Dermis blood vessel endothelial cell (primary cell): ENCODE results near the gene CALB2. TPM values are rescaled to one million over a fixed set of nuclear protein-coding genes. Genes with fewer than 3 reads are reported as not detected.
"Not testable (repeated sequence)": the region's sequence is repeated elsewhere in the genome, so short reads cannot be mapped to it uniquely, and the experiment has no call there.

ENCODE experiments used
- DNase-seq: peaks from one replicate; pipeline ENCODE4 v3.0.0; 2010
- total RNA-seq: library from RNA; depleted of rRNA; stranded (reverse); fragments of >200 nt; gene quantifications from 2 replicates; pipeline ENCODE4 v1.2.3, GENCODE V29; 2014

Gene CALB2, protein sequence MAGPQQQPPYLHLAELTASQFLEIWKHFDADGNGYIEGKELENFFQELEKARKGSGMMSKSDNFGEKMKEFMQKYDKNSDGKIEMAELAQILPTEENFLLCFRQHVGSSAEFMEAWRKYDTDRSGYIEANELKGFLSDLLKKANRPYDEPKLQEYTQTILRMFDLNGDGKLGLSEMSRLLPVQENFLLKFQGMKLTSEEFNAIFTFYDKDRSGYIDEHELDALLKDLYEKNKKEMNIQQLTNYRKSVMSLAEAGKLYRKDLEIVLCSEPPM
- total RNA-seq, result not detected in 2 replicates

- DNase-seq, result peak; percentile 71
These were observed at the start of gene CALB2 for GRCh38 chr16:71358464-71358998. Gene CALB2, plus strand, starts transcription at chr16:71358723. Its CDS starts 70 bp downstream, at chr16:71358793.

DNA sequence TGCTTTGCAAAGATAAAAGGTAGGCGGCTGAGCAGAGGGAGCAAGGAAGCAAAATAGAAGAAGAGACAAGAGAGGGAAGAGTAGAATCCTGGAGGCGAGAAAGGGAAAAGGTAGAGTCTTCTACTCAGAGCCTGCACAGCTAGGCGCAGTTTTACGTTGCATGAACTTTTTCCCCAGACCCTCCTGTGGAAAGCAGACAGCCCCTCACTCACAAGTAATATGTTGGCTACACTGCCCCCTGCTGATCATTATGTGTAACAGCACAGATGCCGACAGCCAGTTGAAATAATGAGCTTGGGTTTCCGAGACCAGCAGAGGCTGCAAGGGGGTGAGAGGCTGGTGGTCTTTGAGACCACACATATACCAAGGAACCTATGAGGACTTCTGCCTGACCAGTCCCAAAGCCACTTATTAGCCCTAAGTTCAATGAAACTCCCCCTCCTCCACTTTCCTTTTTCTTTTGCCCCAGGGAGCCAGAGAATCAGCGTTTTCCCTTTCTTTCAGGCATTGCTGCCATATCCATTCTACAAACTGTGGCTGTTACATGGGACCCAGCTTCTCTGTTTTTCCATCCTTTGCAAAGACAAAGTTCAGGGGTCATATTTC is 46.9 kb upstream of the CALB2 start:
- DNase-seq, result peak; percentile 53

GRCh38 chr16:71313591-71313990 is 44.9 kb upstream of the CALB2 start:
- DNase-seq, result not testable (repeated sequence)

DNA sequence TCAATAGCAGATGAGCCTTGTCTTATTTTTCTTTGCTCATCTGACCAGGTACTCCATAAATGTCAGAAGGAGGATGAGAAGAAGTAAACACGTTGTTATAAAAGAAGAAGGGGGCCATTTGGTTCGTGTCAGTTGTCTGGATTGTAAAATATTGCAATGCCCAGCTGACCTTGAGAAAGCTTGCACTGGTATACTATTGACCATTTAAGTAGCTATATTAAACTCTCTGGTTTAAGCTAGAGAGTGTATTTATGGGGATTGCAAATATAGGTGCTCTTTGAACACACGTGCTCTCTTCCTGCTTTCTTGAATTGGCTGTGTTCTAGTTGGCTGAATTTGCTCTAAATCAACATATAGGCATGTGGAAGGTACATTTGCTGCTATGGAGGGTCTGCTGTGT is 43.3 kb upstream of the CALB2 start:
- no peak for DNase-seq

DNA sequence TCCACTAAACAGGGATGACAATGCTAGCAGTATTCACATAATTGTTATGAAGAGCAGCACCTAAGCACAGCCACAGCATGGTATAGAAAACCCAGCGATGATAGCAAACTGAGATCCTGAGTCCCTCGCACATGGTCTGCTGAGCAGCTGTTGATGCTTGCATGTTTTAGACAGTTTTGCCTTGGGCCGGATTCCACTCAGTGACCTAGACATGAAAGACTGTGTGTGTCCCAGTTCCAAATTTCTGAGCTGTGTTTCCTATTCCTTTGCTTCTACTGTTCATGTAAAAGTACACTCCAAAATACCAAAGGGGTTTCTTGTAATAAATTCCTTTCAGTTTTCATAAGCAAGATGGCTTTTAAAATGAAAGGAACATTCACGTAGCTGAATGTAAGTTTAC is 38.5 kb upstream of the CALB2 start:
- DNase-seq, result no peak

DNA sequence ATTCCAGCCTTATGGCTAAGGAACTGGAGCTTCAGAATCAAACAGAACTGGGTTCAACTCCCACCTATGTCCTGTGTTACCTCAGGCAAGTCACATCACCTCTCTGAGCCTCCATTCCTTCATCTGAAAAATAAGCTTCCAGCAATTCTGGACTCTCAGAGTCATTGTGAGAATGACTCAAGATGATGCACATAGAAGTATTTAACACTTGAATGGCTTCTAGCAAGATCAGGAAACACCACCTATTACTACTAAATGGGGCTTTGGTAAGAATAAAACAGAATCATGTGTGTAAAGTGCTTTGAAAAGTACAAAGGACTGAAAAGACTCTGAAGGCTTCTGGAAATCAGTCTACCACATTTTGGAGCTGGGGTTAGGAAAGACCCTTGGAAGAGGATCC is 30.8 kb upstream of the CALB2 start:
- DNase-seq, result no peak

GRCh38 chr16:71328151-71328550 is 30.4 kb upstream of the CALB2 start:
- no peak for DNase-seq

- no peak for DNase-seq
These were observed 20.9 kb upstream of the CALB2 start for GRCh38 chr16:71337631-71338030.

DNA sequence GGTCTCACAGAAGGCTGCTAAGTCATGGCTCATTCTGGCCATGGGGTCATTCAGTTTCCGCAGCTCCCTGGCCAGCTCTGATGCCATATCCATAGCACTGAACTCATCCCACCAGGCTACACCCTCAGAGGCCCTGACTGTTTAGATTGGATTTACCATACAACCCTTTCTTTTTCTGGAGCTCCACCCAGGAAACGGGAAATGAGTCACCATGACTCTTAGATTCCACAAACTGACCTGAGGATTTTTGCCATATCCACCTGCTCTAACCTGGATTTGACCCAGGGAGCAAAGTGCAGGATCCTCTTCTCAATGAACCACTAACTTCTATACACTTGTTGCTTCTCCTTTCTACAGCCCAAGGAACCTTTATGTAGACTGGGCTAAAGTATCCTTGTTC is 20.3 kb upstream of the CALB2 start:
- no peak for DNase-seq

- DNase-seq, result no peak
These were observed 19.9 kb upstream of the CALB2 start for GRCh38 chr16:71338632-71339031.

- DNase-seq, result no peak
These were observed 19.0 kb upstream of the CALB2 start for GRCh38 chr16:71339236-71340171.

- no peak for DNase-seq
These were observed 18.1 kb upstream of the CALB2 start for GRCh38 chr16:71340406-71340805.

- DNase-seq, result no peak
These were observed 16.6 kb upstream of the CALB2 start for GRCh38 chr16:71341881-71342280.

DNA sequence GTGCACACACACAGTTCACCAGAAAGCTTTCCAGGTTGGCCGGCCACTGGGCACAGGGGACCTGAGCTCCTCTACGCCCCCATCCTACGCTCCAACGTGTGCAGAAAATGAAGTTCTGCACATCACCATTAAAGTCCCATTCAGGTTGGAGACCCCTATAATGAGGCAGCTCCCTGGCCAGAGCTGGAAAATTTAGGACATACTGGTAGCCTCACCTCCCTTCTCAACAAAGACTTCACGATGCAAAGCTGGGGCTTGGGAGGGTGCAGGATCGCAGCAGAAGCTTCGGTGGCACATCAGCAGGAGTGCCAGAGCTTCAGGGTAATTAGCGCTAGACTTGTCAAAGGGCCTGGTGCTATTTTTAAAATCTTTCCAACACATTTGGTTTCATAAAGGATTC is 15.4 kb upstream of the CALB2 start:
- DNase-seq, result no peak

GRCh38 chr16:71344315-71344905 is 14.1 kb upstream of the CALB2 start:
- no peak for DNase-seq

GRCh38 chr16:71345031-71345430 is 13.5 kb upstream of the CALB2 start:
- no peak for DNase-seq

DNA sequence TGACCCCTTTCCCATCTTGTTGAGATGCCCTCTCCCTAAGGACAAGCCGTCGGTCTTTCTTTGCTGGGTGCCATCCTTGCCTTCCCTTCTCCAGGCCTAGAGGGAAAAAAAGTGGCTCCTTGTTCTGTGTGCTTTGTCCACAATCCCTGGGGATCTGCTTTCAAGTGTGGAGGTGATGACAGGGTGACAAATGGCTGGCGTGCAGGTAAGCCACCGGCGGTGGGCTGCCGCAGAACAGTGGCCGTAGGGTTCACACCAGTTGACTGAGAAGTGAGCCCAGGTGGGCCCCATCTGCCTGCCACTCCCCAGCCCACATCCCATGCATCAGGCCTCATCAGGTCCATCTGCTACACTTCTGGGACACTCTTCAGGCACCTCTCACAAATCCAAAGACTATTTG is 11.4 kb upstream of the CALB2 start:
- DNase-seq, result no peak

GRCh38 chr16:71348262-71349085 is 10.0 kb upstream of the CALB2 start:
- DNase-seq, result no peak

DNA sequence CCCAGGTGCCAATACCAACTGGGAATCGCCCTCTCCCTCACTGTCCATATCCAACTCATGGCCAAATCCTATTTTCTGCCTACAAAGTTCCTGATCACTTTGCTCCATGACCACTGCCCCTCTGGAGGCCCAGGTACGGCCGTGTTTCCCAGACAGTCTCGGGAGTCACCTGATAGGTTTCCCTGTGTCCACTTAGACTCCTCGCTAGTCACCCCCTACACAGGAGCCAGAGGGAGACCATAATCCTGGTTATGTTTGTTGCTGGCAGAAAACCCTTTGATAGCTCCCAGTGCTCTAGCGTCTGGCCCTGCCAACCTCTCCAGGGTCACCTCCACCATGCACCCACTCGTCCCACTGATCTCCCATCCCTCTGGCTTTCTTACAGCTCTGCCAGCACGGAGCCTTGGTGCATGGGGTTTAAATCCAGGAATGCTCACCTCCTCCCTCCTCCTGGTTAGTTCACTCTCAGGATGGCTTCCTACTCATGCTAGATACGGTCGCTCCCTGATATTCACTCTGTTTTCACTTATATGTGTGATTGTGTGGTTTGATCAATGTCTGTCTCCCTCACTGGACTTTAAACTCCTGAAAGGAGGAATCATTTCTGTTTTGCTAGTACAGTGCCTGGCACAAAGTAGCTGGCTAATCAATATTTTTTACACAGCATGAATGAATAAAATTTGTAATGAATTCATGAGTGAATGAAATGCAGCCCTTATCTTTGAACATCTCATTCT is 7.5 kb upstream of the CALB2 start:
- no peak for DNase-seq

- DNase-seq, result no peak
These were observed 7.0 kb upstream of the CALB2 start for GRCh38 chr16:71351558-71351901.

GRCh38 chr16:71352466-71352865 is 6.1 kb upstream of the CALB2 start:
- no peak for DNase-seq
